Bronchial epithelial cell (primary cell): ENCODE measurements around the gene UFC1. TPM values are rescaled to one million over a fixed set of nuclear protein-coding genes. Genes with fewer than 3 reads are reported as not detected.

Source experiments
- DNase-seq: peaks from one replicate; pipeline ENCODE4 v3.0.0-alpha.2; 2010; ENCODE audit warnings: low read depth
- FAIRE-seq: peaks from 2 replicates; lab custom pipeline; 2011; peaks lifted over from hg19 to GRCh38; lab: Jason Lieb, UNC
- H3K27me3 ChIP-seq: 2 replicates; pipeline ENCODE4 v1.5.1; 2011; ENCODE audit warnings: low read length; ENCODE audit not compliant: control insufficient read depth, insufficient read depth
- H3K36me3 ChIP-seq: 2 replicates; pipeline ENCODE4 v1.5.1; 2011; ENCODE audit warnings: low read length; ENCODE audit not compliant: control insufficient read depth, insufficient read depth
- H3K4me3 ChIP-seq: 2 replicates; pipeline ENCODE4 v1.5.1; 2011; ENCODE audit warnings: mild to moderate bottlenecking, low read depth, low read length, control low read depth
- CTCF ChIP-seq: IDR thresholded peaks from 2 replicates; pipeline ENCODE4 v1.5.1; 2011; ENCODE audit warnings: mild to moderate bottlenecking, moderate library complexity, low read length, control low read depth, inconsistent platforms; ENCODE audit not compliant: insufficient read depth, severe bottlenecking
- total RNA-seq: library from RNA; depleted of rRNA; stranded (reverse); fragments of >200 nt; gene quantifications from 2 replicates; pipeline ENCODE4 v1.2.1, GENCODE V29; 2014

The UFC1 gene
- total RNA-seq, 1 donor from 2014 or later, result 94.3 TPM

DNA sequence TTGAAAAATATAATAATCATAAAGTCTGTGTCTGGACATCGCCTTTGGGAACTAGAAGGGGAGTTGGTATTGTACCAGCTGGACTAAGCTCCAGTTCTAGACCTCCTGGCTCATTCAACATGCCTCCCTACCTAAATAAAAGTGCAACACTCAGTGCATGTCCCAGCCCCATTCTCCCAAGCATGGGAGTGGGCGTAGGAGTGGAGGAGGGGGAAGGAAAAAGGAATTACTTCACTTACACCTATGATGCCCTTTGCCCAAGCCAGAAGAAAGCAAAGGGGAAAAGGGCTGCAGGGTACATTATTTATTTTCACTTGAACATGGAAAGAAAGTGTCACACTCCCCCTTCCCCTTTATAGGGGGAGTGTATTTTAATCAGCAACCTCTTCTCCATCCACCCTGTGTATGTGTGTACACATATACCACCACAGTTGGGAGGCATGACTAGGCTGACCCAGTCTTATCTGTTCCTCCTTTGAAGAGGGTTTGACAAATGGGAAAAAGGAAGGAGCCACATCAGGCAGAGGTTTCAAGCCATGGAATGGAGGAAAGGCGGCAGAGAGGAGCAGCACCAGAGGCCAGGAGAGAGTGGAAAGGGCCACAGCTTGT, 32.6 kb upstream of the UFC1 start:
- Histone ChIP-seq H3K4me3 (no peak overlapping the region), H3K36me3 (peaks cover 24% of the 10 kb centered on the region), H3K27me3 (no peaks in the 10 kb centered on the region)
- FAIRE-seq (no peak), DNase-seq (no peak)
- TF ChIP-seq CTCF, result no peak

- no peak for TF ChIP-seq CTCF
- Histone ChIP-seq H3K4me3 (no peak overlapping the region), H3K27me3 (no peaks in the 10 kb centered on the region), H3K36me3 (peaks cover 24% of the 10 kb centered on the region)
- no peak for DNase-seq
- no peak for FAIRE-seq
These were observed 31.9 kb upstream of the UFC1 start for GRCh38 chr1:161121834-161122233.

DNA sequence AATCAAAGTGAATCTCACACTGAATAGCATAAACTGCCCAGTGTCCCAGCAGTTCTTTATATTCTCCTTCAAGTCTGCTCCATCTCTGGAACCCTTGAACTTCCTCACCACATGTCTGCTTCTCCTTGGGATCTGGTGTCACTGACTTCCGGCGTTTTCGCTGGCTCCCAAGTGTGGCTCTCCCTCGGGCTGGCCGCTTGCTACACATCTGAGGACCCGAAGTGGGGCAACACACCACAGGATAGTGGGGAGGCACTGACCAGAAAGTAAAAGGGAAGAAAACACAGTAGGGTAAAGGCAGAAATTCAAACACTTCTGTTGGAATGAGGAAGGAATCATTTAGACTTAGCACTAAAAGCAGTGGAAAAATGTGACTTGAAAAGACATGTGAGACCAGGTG, 30.8 kb upstream of the UFC1 start:
- TF ChIP-seq CTCF, result no peak
- FAIRE-seq, result no peak
- H3K36me3 ChIP-seq, result peaks cover 24% of the 10 kb centered on the region
- no peak for DNase-seq
- H3K27me3 ChIP-seq, result no peaks in the 10 kb centered on the region
- no peak overlapping the region for H3K4me3 ChIP-seq

DNA sequence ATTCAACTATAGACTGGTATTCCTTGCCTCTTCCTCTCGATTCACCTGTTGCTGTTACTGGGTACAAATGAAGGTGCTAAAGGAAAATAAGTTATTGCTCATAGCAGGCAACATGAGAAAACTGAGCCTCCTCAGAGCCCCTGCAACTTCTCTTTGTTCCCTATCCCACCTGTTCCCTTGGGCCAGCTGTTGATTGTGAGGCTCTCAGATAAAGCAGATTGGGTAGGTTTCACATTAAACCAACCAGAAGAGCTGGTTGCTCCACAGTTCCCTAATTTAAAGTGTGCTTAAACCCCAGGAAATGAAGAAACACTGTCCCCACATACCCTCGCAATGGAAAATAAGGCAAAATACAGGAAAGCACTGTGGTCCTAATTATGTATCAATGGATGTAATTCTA, 26.1 kb upstream of the UFC1 start:
- FAIRE-seq, result no peak
- H3K36me3 ChIP-seq, result peaks cover 11% of the 10 kb centered on the region
- no peak for TF ChIP-seq CTCF
- no peaks in the 10 kb centered on the region for H3K27me3 ChIP-seq
- DNase-seq, result no peak
- no peak overlapping the region for H3K4me3 ChIP-seq

- H3K4me3 ChIP-seq, result no peak overlapping the region
- FAIRE-seq (no peak), DNase-seq (no peak)
- H3K36me3 ChIP-seq, result peaks cover 5% of the 10 kb centered on the region
- H3K27me3 ChIP-seq, result no peaks in the 10 kb centered on the region
- TF ChIP-seq CTCF, result no peak
These were observed 25.0 kb upstream of the UFC1 start for GRCh38 chr1:161128591-161129420.

GRCh38 chr1:161130266-161130665, 23.5 kb upstream of the UFC1 start:
- Histone ChIP-seq H3K36me3 (no peaks in the 10 kb centered on the region), H3K4me3 (no peak overlapping the region), H3K27me3 (no peaks in the 10 kb centered on the region)
- DNase-seq (no peak), FAIRE-seq (no peak)
- TF ChIP-seq CTCF, result no peak
